Omental fat pad (tissue), 4 donors: ENCODE data around the gene DEFB124. TPM values are rescaled to one million over a fixed set of nuclear protein-coding genes. Genes with fewer than 3 reads are reported as not detected.
A peak's percentile ranks its signal among the peaks of the same experiment; 100 is the strongest.

ENCODE experiments used
- ATAC-seq: fragments of 150-250 bp; one replicate; pipeline ENCODE4 v1.9.1; 2016; ENCODE audit warnings: mild to moderate bottlenecking, moderate library complexity; ENCODE audit not compliant: low FRiP score
- DNase-seq: peaks from one replicate; pipeline ENCODE4 v3.0.0-alpha.2; 2019; ENCODE audit warnings: low spot score
- total RNA-seq, 4 donors: library from RNA; depleted of rRNA; stranded (reverse); fragments of >200 nt; gene quantifications; one replicate each; pipeline ENCODE4 v1.1.0, GENCODE V29; 2016
- TF ChIP-seq, protein P1 (sequence below), 3 donors: fragments of 450-650 bp; IDR thresholded peaks; one replicate each; pipeline ENCODE4 v1.5.1; 2016 to 2017; ENCODE audit warnings: antibody characterized with exemption in 3 of 3, mild to moderate bottlenecking in 3 of 3, moderate library complexity in 2 of 3

The DEFB124 gene
- total RNA-seq, 4 donors from 2014 or later: 2.7 TPM; not detected in 3

DNA sequence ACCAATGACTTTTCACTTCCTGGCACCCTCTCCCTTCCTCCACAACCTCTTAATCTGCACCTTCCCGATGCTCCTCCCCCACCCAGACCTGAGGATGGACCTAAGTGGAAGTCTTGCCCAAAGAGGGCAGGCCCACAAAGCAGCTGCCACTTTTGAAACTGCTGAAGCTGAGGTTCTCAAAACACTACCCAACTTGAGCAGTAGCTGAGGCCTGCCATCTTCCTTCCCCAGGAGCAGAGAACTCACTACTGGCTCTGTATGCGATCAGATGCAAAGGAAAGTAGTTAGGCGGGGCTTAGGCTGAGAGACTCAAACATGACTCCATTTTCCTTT is 40.8 kb upstream of the DEFB124 start:
- no peak for ATAC-seq
- no peak for DNase-seq
- TF ChIP-seq, protein P1, sequence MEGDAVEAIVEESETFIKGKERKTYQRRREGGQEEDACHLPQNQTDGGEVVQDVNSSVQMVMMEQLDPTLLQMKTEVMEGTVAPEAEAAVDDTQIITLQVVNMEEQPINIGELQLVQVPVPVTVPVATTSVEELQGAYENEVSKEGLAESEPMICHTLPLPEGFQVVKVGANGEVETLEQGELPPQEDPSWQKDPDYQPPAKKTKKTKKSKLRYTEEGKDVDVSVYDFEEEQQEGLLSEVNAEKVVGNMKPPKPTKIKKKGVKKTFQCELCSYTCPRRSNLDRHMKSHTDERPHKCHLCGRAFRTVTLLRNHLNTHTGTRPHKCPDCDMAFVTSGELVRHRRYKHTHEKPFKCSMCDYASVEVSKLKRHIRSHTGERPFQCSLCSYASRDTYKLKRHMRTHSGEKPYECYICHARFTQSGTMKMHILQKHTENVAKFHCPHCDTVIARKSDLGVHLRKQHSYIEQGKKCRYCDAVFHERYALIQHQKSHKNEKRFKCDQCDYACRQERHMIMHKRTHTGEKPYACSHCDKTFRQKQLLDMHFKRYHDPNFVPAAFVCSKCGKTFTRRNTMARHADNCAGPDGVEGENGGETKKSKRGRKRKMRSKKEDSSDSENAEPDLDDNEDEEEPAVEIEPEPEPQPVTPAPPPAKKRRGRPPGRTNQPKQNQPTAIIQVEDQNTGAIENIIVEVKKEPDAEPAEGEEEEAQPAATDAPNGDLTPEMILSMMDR (IDR thresholded peaks at IDR 0.05): no peak

GRCh38 chr20:31515072-31515774 is 40.3 kb upstream of the DEFB124 start:
- no peak for DNase-seq
- TF ChIP-seq, protein P1 (IDR thresholded peaks at IDR 0.05): no peak
- ATAC-seq: no peak

DNA sequence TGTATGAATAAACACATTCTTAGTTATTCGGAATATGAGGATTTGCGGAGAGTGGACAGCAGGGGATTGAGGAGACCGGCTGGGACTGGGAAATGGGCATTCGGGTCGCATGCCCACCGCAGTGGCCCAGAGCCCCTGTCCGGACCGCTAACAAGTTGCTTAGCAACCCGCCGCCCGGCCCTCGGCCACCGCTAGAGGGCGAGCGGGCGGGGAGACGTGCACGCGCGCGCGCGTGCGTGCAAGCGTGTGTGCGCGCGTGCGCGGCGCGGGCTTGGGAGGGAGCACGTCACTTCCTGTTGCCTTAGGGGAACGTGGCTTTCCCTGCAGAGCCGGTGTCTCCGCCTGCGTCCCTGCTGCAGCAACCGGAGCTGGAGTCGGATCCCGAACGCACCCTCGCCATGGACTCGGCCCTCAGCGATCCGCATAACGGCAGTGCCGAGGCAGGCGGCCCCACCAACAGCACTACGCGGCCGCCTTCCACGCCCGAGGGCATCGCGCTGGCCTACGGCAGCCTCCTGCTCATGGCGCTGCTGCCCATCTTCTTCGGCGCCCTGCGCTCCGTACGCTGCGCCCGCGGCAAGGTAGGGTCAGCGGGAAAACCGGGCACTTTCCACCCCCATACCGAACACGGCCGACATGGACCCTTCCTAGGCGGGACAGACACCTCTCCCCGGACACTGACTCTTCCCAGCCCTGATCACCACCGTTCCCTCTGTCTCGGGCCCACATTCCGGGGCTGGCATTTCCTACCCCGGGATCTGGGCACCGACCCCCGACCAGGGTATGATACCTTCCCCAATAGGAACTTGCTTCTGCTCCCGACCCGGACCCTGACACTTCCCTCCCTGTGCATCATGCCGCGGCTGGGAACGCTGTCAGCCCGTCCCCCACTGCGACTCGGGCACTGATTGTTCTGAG is 39.5 kb upstream of the DEFB124 start, which contains the start of gene HM13:
Gene HM13 (plus strand): TSS at position 289 of the 918 bp plus-strand sequence. CDS start 110 bp downstream, at position 399.
- ATAC-seq: peak; percentile 94
- DNase-seq: peak; percentile 71
- TF ChIP-seq, protein P1 (IDR thresholded peaks at IDR 0.05): peak in 2 of 3 donors; percentile 93 to 99

GRCh38 chr20:31508517-31509244 is 33.8 kb upstream of the DEFB124 start:
- TF ChIP-seq, protein P1 (IDR thresholded peaks at IDR 0.05): no peak
- no peak for ATAC-seq
- no peak for DNase-seq

DNA sequence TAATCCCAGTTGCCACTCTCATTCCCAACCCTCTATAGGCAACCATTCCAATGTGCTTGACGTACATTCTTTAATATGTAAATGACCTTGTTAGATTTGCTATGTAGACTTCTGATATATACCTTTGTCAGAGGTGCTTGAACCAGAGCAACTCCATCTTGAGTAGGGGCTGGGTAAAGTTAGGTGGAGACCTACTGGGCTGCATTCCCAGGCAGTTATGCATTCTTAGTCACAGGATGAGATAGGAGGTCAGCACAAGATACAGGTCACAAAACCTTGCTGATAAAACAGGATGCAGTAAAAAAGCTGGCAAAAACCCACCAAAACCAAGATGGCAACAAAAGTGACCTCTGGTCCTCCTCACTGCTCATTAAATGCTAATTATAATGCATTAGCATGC is 31.0 kb upstream of the DEFB124 start:
- no peak for DNase-seq
- TF ChIP-seq, protein P1 (IDR thresholded peaks at IDR 0.05): no peak
- ATAC-seq: no peak

DNA sequence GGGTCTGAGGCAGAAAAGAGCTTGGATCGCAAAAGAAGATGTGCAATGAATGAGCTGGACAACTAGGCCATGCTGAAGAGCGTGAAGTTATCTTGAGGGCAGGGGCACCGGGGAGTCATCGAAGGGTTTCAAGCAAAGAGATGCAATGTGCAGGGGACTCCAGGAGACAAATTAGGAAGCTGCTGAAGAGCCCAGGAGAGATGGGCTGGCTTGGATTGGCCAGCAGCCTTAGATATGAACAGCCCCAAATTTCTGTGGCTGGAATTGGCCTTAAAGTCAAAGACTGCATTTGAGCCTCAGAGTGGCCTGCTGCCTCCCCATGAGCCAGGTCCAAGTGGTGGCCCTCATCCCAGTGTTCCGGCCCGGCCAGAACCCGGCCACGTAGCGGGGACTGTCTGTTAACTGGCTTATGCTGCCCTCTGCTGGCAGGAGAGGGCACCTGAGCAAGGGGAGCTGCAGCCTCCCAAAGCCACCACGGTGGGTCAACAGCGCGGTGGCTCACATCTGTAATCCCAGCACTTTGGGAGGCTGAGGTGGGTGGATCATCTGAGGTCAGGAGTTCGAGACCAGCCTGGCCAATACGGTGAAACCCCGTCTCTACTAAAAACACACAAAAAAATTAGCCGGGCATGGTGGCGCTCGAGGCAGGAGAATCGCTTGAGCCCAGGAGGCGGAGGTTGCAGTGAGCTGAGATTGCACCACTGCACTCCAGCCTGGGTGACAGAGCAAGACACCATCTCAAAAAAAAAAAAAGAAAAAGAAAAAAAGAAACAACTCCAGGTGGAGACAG is 28.2 kb upstream of the DEFB124 start:
- ATAC-seq (peak; percentile 95), DNase-seq (peak; percentile 82)
- TF ChIP-seq, protein P1 (IDR thresholded peaks at IDR 0.05): peak in 2 of 3 donors; percentile 86 to 94
